NCI-H446 treated with DMSO at 0.1 percent for 48 hours (cell line): Measurements from ENCODE around the gene VPS8.
A peak's percentile ranks its signal among the peaks of the same experiment; 100 is the strongest.
"Not testable (repeated sequence)": the region's sequence is repeated elsewhere in the genome, so short reads cannot be mapped to it uniquely, and the experiment has no call there.

ENCODE experiments used
- DNase-seq: peaks from one replicate; lab custom pipeline; 2025; lab: John Stamatoyannopoulos, UW

VPS8 gene

DNA sequence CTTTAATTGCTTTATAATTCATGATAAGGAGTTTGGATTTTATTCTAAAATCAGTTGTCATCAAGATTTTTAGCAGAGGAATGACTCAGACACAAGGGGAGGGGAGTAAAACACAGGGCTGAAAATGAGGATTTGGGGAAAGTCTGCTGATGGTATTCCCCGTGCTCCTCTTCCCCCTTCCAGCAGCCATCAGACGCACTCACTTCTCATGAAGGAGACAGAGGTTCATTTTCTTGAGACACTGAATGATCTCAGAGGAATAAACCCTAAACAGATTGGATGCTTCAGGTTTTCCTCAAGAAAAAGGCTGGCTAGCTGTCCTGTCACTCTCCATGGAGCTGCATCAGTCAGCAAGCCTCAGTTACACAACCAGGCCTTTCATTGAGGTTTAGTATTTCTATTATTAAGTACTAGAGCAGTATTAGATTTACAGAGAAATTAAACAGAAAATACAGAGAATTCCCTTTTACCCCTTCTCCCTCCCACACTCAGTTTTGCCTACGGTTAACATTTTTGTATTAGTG is 174.5 kb downstream of the VPS8 start:
- no peak for DNase-seq

DNA sequence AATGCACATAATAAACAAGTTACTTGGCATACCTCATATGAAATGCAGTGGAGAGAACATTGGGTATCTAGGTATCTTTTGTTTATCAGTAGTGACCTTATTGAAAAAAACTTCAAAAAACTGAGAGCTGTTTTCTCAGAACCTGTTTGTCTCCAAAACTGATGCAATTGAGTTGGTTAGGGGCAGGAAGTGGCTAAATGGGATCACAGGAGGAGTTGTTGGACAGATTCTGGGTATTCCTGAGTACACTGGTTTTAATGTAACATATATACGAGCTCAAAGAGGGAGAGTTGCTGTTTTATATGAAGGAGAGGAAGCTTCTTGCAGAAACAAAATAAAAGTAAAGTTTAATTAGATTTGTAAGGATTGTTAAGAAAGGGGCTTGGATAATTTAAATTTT is 181.4 kb downstream of the VPS8 start:
- DNase-seq: no peak

DNA sequence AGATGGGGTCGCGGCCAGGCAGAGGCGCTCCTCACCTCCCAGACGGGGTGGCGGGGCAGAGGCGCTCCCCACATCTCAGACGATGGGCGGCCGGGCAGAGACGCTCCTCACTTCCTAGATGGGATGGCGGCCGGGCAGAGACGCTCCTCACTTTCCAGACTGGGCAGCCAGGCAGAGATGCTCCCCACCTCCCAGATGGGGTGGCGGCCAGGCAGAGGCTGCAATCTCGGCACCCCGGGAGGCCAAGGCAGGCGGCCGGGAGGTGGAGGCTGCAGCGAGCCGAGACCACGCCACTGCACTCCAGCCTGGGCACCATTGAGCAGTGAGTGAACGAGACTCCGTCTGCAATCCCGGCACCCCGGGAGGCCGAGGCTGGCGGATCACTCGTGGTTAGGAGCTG is 191.9 kb downstream of the VPS8 start:
- DNase-seq: not testable (repeated sequence)

DNA sequence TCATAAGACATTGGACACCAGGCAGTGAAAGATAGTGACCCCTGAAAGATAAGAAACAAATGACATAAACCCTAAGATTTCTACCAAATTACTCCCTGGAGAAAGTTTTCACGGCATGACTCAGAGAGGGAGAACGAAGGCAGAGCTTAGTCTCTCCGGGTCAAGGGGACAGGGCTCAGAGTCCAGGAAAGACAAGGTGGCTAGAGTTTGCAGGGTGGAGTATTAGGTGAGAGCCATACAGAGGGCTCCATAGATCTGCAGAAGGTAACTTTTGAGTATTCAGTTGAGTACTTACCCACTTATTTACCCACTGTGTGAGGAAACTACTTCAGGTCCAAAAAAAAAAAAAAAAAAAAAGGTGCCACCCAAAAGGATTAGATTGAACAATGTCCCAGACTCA is 197.7 kb downstream of the VPS8 start:
- DNase-seq: no peak

DNA sequence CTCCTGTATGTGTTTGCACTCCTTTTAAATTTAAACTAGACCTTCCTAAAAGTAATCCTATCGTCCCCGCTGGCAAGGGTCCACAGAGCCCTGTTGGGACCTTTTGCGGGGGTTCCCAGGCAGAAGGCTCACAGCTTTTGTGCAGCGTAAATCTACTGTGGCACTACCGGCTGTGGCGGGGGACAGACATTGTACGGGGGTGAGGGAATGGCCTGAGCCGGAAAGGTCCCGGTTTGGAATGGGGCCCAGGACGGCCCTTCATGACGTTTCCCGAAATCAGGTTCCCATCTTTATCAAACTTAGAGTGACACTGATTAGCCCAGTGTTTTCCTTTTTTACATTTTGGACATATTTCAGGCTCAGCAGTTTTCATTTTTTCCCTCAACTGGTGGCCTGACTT is 205.6 kb downstream of the VPS8 start:
- DNase-seq: not testable (repeated sequence)

DNA sequence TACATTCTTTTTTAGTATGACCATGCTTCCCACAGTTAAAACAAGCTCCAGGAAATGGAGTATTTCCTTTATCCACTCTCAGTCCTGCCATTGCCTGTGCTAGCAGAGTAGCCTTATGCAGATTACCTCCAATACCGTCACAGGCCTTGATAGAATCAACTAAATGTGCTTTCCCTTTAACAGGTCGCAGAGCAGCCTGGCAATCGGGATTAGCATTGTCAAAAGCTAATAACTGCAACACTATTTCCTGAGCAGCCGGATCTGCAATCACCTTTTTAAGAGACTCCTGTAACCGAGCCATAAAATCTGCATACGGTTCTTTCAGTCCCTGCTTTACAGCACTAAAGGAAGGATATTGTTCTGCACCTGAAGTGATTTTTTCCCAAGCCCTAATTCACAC is 206.0 kb downstream of the VPS8 start:
- not testable (repeated sequence) for DNase-seq

DNA sequence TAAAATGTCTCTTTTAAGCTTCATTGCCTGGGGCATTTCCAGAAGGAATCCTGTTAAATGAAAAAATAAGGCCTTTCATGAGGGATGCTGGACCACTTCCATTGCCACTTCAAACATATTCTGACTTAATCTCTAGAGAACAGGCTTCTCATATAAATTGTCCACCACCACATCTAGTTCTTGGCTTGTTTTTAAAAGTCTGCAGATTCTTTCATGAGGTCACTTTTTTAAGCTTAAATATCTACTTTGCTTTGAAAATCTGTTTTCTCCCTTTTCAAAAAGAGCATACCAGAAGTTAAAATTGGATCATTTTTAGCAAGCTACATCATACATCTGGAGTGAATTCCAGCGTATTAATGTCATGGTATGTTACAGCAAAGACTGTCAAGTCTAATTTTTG is 209.3 kb downstream of the VPS8 start:
- DNase-seq: no peak

DNA sequence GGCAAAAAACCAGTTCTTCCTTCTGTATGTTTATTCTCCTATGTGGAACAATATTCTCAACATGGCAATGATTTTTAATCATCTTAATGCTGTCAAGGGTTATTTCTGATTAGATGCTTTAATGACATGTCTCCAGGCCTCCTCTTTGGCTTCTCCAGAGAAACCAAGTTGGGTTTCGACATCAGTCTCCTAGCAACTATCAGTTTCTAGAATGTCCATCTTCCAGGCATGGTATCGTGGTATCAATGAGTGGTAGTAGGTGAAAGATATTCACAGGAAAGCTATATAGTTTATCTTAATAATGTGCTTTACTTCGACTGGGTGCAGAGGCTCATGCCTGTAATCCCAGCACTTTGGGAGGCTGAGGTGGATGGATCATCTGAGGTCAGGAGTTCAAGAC is 212.4 kb downstream of the VPS8 start:
- DNase-seq: no peak

DNA sequence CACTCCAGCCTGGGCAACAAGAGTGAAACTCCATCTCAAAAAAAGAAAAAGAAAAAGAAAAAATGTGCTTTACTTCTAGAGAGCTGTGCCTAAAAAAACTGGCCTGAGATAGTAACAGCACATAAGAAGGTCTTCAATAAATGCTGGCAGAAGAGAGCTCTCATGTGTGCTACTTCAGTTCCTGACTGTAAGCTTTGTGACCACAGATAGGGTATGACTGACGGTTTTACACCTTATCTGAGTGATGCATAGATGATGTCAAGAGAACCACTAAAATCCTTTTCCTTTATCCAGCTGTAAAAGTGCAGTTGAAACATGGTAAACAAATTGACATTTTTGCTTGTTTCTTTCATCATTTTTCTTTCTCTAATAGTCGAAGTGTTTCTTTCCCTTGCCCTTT is 213.0 kb downstream of the VPS8 start:
- no peak for DNase-seq

DNA sequence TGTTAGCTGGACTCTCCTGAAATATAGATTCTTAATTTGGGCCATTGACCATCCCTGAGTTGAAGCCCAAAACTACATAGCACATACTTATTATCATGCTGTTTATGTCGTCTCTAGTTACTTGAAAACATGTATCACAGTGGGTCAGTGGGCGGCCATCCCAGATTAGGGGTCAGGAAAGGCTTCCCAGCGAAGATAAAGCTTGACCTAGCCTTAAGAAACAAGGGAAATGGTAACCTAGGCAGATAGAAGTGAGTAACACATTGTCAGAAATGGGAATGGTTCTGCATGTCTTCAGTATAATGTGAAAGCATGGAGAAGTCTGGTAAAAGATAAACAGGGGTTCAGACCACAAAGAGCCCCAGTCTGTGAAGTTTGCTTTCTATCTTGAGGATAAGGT is 216.2 kb downstream of the VPS8 start:
- no peak for DNase-seq

DNA sequence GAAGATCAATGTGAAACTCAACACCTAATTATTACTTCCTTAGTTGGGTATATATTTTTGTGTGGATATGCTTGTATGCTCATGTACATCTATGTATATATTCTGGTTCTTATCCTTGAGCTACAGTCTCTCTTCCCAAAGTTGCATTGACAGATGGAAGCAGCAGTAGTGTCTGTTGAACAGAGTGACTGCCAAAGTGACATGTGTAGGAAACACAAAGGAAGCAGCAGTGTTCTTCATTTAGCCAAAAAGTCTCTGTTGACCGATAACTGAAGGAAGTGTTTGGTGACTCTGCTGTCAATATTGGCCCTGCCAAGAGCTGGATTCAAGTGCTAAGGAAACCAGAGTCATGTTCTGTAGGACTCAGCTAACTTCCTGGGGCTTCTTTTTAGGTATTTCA is 217.1 kb downstream of the VPS8 start:
- DNase-seq: peak; percentile 12

DNA sequence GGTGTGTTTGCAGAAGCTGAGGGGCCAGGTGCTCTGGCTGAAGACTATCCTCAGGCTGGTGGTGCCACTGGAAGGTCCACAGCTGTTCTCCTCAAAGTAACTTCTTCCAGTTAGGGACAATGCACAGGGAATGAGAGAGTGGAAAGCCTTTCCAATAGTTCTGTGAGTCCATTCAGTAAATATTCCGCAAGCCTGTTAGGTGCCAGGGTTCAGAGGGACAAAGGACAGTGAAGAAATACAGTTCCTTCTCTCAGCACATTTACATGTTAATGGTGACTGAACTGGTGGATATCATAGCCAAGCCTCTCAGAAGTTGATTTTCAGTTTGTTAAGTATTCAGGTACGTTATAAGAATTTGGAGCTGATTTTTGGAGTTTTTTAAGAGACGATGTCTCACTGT is 218.4 kb downstream of the VPS8 start:
- no peak for DNase-seq

DNA sequence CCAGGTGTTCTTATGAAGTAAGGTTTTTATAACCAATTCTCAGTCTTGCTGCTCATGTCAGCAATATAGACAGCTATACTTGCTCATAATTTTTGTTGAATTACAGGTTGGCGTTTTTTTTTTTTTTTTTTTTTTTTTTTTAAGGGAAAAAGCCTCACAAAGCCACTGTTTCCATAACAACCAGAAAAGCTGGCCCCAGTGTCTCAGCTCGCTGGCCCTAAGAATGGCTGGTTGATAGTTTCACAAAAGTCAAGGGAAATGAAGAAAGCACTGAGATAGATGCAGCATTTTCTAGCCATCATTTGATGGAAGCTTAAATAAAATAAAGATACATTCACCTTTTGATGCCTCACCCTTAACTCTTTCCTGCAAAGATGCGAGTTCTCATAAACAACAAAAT is 219.0 kb downstream of the VPS8 start:
- no peak for DNase-seq

DNA sequence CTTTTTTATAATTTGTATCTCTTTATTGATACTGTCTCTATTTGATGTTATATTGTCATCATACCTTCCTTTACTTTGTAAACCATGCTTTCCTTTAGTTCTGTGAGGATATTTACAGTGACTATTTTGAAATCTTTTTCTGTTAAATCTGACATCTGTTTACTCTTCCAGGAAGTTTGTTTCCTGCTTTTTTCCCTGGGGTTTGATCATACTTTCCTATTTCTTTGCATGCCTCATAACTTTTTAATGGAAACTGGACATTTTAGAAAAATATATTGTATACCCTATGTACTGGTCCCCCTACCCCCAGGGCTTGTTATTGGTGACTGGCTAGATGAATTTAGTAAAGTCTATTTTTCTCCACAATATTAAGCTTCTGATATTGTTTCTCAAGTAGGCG is 225.8 kb downstream of the VPS8 start:
- DNase-seq: no peak

DNA sequence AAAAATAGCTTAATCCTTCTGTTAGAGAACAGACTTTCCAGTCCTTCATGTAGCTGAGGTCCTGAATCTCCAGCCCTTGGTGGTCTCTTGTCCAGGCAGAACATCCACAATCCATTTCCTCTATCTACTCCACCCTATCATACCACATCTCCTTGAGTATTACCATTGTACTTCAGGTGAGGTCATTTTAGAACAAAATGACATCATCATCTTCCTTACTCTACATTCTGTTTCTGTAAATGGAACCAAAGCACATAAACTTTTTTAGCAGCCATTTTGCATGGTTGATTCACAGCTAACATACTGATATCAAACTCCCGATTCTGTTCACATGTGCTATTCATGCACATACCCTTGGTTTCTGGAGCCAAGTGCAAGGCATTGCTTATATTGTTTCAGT is 228.5 kb downstream of the VPS8 start:
- DNase-seq: no peak

DNA sequence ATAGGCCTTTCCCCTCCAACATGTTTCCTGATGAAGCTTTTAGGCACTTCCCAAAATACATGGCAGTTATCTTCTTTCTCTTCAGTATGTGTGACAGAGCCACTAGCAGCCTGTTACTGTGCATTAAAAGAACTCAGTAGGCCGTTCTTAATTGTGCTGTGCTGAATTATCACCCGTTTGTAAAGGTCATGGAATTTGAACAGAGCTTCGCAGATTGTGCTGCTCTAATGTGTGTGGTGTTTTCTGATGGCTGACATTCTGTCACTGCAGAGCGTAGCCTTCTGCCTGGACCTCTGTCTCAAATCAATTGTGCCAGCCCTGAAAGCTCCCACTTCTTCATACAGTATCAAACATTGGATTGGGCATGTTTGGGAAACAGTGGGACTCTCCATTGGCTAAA is 229.6 kb downstream of the VPS8 start:
- DNase-seq: no peak

DNA sequence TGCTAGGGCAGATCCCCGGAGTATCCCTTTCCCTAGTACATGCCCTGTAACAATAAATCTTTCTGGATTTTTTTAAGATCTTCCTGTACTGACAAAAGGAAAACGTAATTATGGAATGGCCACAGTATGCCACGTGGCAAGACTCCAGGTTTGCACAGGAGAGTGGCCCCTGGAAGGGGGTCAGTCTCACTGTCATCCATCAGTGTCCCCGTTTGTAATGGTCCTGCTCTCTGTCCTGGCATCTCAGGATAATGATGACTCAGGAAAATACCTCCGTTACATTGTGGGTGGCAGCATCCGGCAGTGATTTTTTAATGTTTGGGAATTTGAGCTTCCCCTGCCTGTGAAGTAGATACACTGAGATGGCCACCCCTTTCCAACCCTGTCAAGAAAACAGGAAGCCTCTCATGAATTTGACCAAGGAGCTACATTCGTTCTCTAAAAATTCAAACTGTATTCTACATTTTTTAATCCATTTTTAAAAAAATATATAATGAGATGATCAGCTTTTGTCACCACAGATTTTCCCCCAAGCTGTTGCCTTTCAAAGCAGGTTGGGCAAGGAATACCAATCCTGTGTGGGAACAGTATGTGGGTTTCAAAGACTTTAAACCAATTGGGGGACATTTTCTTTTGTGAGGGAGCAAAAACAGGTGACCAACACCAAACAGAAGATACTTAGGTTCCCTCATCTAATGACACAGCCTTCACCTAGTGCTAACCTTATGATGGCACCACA is 230.5 kb downstream of the VPS8 start:
- DNase-seq: no peak

DNA sequence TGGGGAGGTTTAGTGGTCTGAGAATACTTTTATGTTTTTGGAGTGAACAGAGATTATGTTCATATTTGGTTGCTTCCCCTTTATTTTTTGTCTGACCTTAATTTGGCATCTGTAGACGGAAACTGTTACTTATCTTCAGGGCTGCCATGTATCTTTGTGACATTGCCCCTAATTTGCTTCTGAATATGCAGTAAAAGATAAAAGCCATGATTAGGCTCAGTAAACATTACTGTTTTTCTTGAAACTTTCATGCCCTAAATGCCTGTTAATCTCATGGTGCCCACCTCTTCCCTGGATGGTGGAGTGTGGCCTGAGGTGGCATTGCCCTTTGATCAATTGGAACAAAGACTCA is 234.2 kb downstream of the VPS8 start:
- no peak for DNase-seq

DNA sequence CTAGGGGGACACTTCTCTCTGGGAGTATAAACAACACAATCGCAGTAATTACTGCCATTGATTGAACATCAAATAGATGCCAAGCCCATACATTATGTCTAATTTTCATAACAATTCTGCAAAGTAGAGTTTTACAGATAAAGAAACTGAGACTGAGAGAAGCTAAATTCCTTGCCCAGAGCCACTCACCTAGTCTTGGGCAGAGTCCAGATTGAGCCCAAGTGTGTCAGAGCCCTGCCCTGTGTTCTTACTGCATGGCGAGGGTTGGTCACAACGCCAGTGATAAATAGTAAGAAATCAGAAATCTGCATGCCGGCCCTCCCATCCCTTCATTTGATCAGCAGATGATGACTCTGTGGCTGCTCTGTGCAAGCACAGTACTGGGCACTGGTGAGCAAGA is 234.6 kb downstream of the VPS8 start:
- no peak for DNase-seq

DNA sequence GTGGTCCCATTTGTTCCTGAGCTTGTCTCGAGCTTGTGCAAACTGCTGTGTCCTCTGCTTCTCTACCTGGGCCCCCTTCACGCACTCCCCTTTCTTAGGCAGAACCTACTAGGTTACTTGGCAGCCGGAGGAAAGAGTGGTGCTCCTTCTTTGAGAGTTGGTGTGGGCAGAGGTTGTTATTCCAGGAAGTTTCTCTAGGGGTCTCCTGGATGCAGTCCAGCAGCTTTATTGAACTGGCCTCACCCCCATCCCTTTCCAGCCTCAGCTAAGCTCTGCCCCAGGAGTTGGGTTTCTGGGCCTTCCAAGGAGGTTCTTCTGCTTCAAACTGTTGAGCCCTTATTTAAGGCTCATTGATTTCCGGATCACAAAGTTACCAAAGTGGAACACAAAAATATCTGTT is 237.7 kb downstream of the VPS8 start:
- DNase-seq: no peak

DNA sequence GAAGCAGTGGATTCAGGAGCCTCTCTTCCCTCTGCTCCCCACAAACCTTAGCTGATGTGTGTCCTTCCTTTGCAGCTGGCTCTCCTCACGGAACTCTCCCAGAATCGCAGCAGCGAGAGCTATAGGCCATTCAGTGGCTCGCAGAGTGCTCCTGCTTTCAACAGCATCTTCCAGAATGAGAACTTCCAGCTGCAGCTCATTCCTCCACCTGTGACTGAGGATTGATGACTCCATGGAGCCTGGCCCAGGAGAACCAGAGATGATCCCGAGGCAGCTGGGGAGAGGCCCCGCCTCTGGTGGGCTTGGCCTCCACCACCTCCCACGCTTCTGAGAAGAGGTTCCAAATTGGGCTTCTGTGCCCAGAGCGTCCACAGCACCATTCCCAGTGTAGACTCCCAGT is 239.8 kb downstream of the VPS8 start:
- DNase-seq: no peak

DNA sequence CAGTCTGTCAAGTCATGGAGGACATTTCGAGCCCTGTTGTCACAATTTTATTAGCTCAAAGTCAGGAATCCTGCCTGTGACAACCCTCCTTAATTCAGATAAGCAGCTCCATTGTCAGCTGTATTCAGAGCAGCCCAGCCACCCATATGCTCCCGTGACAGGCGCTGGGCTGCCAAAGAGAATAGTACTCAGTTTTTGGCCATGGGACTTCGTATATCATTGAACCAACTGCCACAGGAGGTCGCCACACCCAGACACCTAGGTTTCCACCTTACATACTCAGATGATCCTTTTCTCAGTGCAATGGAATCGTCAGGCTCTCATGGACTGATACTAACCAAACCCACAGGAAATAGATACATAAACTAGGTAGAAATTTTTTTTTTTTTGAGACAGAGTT is 240.7 kb downstream of the VPS8 start:
- DNase-seq: no peak

DNA sequence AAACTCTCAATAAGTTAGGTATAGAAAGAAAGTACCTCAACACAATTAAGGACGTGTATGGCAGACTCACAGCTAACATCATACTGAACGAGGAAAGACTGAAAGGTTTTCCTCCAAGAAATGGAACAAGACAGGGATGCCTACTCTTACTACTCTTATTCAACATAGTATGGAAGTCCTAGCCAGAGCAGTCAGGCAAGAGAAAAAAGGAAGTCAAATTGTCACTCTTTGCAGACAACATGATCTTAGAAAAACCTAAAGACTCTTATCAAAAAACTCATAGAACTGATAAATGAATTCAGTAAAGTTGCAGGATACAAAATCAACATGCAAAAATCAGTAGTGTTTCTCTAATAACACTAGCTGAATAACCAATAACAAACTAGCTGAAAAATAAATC is 244.9 kb downstream of the VPS8 start:
- DNase-seq: no peak

DNA sequence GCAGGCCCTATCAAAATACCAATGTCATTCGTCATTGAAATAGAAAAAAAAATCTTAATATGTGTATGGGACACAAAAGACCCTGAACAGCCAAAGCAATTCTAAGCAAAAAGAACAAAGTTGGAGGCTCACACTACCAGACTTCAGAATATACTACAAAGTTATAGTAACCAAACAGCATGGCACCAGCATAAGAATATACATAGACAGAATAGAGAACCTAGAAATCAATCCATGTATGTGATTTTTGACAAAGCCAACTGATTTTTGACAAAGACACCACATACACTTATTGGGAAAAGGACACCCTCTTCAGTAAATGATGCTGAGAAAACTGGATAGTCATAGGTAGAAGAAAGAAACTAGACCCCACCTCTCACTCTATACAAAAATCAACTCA is 245.9 kb downstream of the VPS8 start:
- no peak for DNase-seq

DNA sequence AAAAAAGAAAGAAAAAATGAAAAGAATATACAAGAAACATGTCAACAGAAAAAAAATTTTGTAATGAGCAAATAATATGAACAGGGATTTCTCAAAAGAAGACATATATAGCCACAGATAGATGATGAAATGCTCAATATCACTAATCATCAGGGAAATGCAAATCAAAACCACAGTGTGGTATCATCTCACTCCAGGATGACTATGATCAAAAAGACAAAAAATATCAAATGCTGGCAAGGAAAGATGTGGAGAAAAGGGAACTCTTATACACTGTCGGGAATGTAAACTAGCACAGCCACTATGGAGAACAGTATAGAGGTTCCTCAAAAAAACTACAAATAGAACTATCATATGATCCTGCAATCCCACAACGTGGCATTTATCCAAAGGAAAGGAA is 246.8 kb downstream of the VPS8 start:
- DNase-seq: no peak
